GM21526 (cell line): ENCODE data around the gene TET3.

Experiments
- ATAC-seq: cut with Tn5 transposase; IDR thresholded peaks from one replicate; pipeline ENCODE4 v1.9.1; 2021; ENCODE audit warnings: moderate library complexity; ENCODE audit not compliant: unreplicated experiment, low FRiP score

TET3 gene

GRCh38 chr2:74027496-74027895 is 42.8 kb downstream of the TET3 start:
- no peak for ATAC-seq

GRCh38 chr2:74028290-74028689 is 43.6 kb downstream of the TET3 start:
- ATAC-seq: no peak

- no peak for ATAC-seq
Observed at GRCh38 chr2:74028741-74029140, 44.0 kb downstream of the TET3 start.

GRCh38 chr2:74029714-74030397 is 45.1 kb downstream of the TET3 start:
- ATAC-seq: no peak

- ATAC-seq: no peak
Observed at GRCh38 chr2:74031221-74031620, 46.5 kb downstream of the TET3 start.

- ATAC-seq: no peak
Observed at GRCh38 chr2:74031959-74032287, 47.2 kb downstream of the TET3 start.

GRCh38 chr2:74033375-74033774 is 48.7 kb downstream of the TET3 start:
- no peak for ATAC-seq
